ENCODE results near the gene PI4K2B. TPM values are rescaled to one million over a fixed set of nuclear protein-coding genes. Genes with fewer than 3 reads are reported as not detected.

Gene PI4K2B
- total RNA-seq, 1 experiment from 2014 or later, result 19.3 TPM

DNA sequence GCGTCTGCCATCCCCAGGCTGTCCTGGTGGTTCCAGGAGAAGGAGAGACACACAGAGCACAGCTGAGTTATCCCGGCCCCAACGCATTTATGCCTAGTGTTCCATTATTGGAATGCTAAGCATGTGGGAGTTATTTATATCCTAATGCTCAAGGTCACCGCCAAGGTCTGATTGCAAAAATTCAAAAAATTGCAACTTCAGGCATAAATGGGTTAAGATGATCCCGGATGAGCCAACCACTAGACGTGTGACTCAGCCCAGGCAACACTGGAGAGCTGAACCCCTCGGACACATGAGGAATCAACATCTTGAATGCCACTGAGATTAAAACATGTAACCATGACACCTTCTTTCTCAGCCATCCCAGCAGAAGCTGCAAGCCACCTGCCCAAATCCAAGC, 74.9 kb downstream of the PI4K2B start (continued):
- TF ChIP-seq, protein P1, sequence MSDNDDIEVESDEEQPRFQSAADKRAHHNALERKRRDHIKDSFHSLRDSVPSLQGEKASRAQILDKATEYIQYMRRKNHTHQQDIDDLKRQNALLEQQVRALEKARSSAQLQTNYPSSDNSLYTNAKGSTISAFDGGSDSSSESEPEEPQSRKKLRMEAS (IDR thresholded peaks at IDR 0.05), result no peak
- TF ChIP-seq SP1 (IDR thresholded peaks at IDR 0.05; ENCODE audit: low read depth) (no peak), JUND (IDR thresholded peaks at IDR 0.05) (no peak), YY1 (IDR thresholded peaks at IDR 0.05; ENCODE audit: extremely low read depth, insufficient replicate concordance, low read depth, low read length) (no peak), SRF (IDR thresholded peaks at IDR 0.05; ENCODE audit: low read depth) (no peak), CBX3 (IDR thresholded peaks at IDR 0.05; ENCODE audit: low read depth) (no peak), SIN3A (IDR thresholded peaks at IDR 0.05; ENCODE audit: low read depth) (no peak), FOSL1 (IDR thresholded peaks at IDR 0.05; ENCODE audit: low read depth) (no peak)
- TF ChIP-seq, protein P2, sequence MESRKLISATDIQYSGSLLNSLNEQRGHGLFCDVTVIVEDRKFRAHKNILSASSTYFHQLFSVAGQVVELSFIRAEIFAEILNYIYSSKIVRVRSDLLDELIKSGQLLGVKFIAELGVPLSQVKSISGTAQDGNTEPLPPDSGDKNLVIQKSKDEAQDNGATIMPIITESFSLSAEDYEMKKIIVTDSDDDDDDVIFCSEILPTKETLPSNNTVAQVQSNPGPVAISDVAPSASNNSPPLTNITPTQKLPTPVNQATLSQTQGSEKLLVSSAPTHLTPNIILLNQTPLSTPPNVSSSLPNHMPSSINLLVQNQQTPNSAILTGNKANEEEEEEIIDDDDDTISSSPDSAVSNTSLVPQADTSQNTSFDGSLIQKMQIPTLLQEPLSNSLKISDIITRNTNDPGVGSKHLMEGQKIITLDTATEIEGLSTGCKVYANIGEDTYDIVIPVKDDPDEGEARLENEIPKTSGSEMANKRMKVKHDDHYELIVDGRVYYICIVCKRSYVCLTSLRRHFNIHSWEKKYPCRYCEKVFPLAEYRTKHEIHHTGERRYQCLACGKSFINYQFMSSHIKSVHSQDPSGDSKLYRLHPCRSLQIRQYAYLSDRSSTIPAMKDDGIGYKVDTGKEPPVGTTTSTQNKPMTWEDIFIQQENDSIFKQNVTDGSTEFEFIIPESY (IDR thresholded peaks at IDR 0.05; ENCODE audit: extremely low read depth, insufficient replicate concordance, low read length), result no peak

DNA sequence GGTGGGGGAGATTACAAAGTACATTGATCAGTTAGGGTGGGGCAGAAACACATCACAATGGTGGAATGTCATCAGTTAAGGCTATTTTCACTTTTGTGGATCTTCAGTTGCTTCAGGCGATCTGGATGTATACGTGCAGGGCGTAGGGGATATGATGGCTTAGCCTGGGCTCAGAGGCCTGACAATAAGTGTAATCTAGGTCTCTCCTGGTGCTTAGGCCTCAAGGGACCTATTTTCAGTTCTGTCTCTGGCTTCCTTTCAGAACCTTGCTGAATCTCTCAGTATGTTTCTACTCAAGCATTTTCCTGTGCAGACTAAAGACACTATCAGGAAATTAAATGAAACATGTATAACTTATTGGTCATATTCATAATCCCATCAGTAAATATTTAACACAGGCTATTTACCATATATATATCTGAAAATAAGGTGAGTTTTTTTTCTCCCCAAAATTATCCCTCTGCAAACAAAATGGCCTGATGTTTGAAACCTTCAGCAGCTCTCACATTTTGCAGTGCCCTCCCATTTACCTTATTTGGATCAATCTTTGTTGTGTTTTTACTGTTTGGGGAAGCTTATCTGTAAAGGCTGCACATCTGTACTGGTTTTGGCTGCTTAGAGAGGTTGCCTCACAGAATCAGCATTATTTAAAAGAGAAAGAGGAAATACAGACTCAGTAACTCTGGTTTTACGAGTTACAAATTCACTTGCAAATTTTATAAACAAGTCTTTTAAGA, 76.4 kb downstream of the PI4K2B start:
- Histone ChIP-seq H3K4me1 (ENCODE audit: control insufficient read depth in 1 of 2, insufficient read depth in 2 of 2, low read length in 2 of 2) (peaks cover 8 to 13% of the 10 kb centered on the region in 2 experiments; a peak in 3 of 4 replicates), H3K4me2 (ENCODE audit: low read length) (no peak overlapping the region), H3K27me3 (ENCODE audit: insufficient read depth, low read length) (no peaks in the 10 kb centered on the region), H2AFZ (ENCODE audit: low read depth, low read length, poor library complexity, severe bottlenecking) (no peak overlapping the region), H3K27ac (ENCODE audit: low read depth, low read length) (no peak overlapping the region), H3K4me3 (replicated peaks in 1 of 2; ENCODE audit: low read depth in 1 of 2, low read length in 2 of 2) (no peak overlapping the region), H3K36me3 (ENCODE audit: control insufficient read depth in 1 of 2, insufficient read depth in 2 of 2, low read length in 2 of 2) (no peaks in the 10 kb centered on the region; a peak in 1 of 4 replicates), H3K9ac (ENCODE audit: low read length) (no peak overlapping the region), H3K79me2 (ENCODE audit: insufficient read depth, low read length) (peaks cover 18% of the 10 kb centered on the region), H3K9me3 (ENCODE audit: control insufficient read depth in 1 of 2, insufficient read depth in 1 of 2, low read depth in 1 of 2, low read length in 2 of 2) (no peaks in the 10 kb centered on the region), H4K20me1 (ENCODE audit: insufficient read depth) (no peaks in the 10 kb centered on the region), H3K9me2 (ENCODE audit: insufficient read depth) (no peaks in the 10 kb centered on the region)
- BruUV-seq (replicated peaks), result no TSS peak
- ATAC-seq (no peak), DNase-seq (ENCODE audit: low read depth, low spot score) (no peak)
- ChIA-PET RAD21 (ENCODE audit: low non-redundant PET in 1 of 2, low total read pairs in 2 of 2, uncharacterized antibody in 2 of 2, unreplicated experiment in 2 of 2) (no interaction called here), POLR2A (no interaction called here), CTCF (no interaction called here)
- intact Hi-C loops (cut with micrococcal nuclease), result loop anchor here (5.0 kb wide), 1 partner anchor 148 kb away; the partner anchor contains the start of gene SEPSECS
- no peak for TF ChIP-seq JUND (IDR thresholded peaks at IDR 0.05)
- no peak for TF ChIP-seq ZFX (IDR thresholded peaks at IDR 0.05)
- TF ChIP-seq SRF (IDR thresholded peaks at IDR 0.05; ENCODE audit: low read depth), result no peak
- no peak for TF ChIP-seq SP1 (IDR thresholded peaks at IDR 0.05; ENCODE audit: low read depth)
- TF ChIP-seq, protein P2 (IDR thresholded peaks at IDR 0.05; ENCODE audit: extremely low read depth, insufficient replicate concordance, low read length), result no peak
- no peak for TF ChIP-seq ZNF274 (IDR thresholded peaks at IDR 0.05; ENCODE audit: low read depth, low read length)
- no peak for TF ChIP-seq CBX3 (IDR thresholded peaks at IDR 0.05; ENCODE audit: low read depth)
- TF ChIP-seq, protein P3, sequence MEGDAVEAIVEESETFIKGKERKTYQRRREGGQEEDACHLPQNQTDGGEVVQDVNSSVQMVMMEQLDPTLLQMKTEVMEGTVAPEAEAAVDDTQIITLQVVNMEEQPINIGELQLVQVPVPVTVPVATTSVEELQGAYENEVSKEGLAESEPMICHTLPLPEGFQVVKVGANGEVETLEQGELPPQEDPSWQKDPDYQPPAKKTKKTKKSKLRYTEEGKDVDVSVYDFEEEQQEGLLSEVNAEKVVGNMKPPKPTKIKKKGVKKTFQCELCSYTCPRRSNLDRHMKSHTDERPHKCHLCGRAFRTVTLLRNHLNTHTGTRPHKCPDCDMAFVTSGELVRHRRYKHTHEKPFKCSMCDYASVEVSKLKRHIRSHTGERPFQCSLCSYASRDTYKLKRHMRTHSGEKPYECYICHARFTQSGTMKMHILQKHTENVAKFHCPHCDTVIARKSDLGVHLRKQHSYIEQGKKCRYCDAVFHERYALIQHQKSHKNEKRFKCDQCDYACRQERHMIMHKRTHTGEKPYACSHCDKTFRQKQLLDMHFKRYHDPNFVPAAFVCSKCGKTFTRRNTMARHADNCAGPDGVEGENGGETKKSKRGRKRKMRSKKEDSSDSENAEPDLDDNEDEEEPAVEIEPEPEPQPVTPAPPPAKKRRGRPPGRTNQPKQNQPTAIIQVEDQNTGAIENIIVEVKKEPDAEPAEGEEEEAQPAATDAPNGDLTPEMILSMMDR (IDR thresholded peaks at IDR 0.05 in 2 of 3, conservative IDR thresholded peaks at IDR 0.05 in 1 of 3; ENCODE audit: borderline replicate concordance in 1 of 3, insufficient read depth in 1 of 3, low read depth in 2 of 3, low read length in 2 of 3), result no peak
- TF ChIP-seq EZH2phosphoT487 (IDR thresholded peaks at IDR 0.05; ENCODE audit: borderline replicate concordance), result no peak
- TF ChIP-seq RAD21 (IDR thresholded peaks at IDR 0.05; ENCODE audit: low read depth), result no peak
- no peak for TF ChIP-seq EZH2 (IDR thresholded peaks at IDR 0.05)
- TF ChIP-seq, protein P4, sequence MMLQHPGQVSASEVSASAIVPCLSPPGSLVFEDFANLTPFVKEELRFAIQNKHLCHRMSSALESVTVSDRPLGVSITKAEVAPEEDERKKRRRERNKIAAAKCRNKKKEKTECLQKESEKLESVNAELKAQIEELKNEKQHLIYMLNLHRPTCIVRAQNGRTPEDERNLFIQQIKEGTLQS (IDR thresholded peaks at IDR 0.05), result no peak
